Stimulated activated naive CD8-positive, alpha-beta T cell treated with anti-CD3 and anti-CD28 coated beads, Interleukin-15, amount 100 ng/mL, for 72 hours (primary cell): ENCODE data around the gene SRXN1.
A peak's percentile ranks its signal among the peaks of the same experiment; 100 is the strongest.

Experiments used
- ATAC-seq: fragments of 150-1000 bp; cut with Tn5 transposase; 2 replicates; pipeline ENCODE4 v1.10.0; 2021; ENCODE audit warnings: mild to moderate bottlenecking, moderate library complexity
- DNase-seq, 2 donors: peaks; one replicate each; pipeline ENCODE4 v3.0.0; 2021 to 2022
- H3K27ac Mint-ChIP-seq, 2 donors: one replicate each; pipeline ENCODE4 v1.8.0; 2022; ENCODE audit warnings: mild to moderate bottlenecking in 2 of 2, mixed read lengths in 2 of 2, moderate library complexity in 2 of 2
- H3K27me3 Mint-ChIP-seq: one replicate; pipeline ENCODE4 v1.8.0; 2022; ENCODE audit warnings: mixed read lengths
- H3K4me1 Mint-ChIP-seq: one replicate; pipeline ENCODE4 v1.8.0; 2022; ENCODE audit warnings: mild to moderate bottlenecking, mixed read lengths
- H3K4me3 Mint-ChIP-seq, 2 donors: one replicate each; pipeline ENCODE4 v1.8.0; 2022; ENCODE audit warnings: mild to moderate bottlenecking in 2 of 2, mixed read lengths in 2 of 2, moderate library complexity in 1 of 2
- H3K9me3 Mint-ChIP-seq, 2 donors: one replicate each; pipeline ENCODE4 v1.8.0; 2022; ENCODE audit warnings: mixed read lengths in 2 of 2

SRXN1 gene

GRCh38 chr20:665276-665675 is 12.3 kb upstream of the SRXN1 start:
- Mint-ChIP-seq H3K27ac (no peak overlapping the region), H3K4me1 (peaks cover 15% of the 10 kb centered on the region), H3K4me3 (no peak overlapping the region), H3K27me3 (peaks cover 83% of the 10 kb centered on the region), H3K9me3 (no peaks in the 10 kb centered on the region)
- no peak for ATAC-seq
- no peak for DNase-seq

- no peaks in the 10 kb centered on the region for H3K9me3 Mint-ChIP-seq
- DNase-seq (no peak), ATAC-seq (no peak)
- H3K4me3 Mint-ChIP-seq: peak overlapping the region in 1 of 2 donors; percentile 36
- H3K27me3 Mint-ChIP-seq: peaks cover 85% of the 10 kb centered on the region
- H3K4me1 Mint-ChIP-seq: peaks cover 15% of the 10 kb centered on the region
- peak overlapping the region in 1 of 2 donors; percentile 30 for H3K27ac Mint-ChIP-seq
Observed at GRCh38 chr20:664576-664975, 11.6 kb upstream of the SRXN1 start.

GRCh38 chr20:664151-664550 is 11.2 kb upstream of the SRXN1 start:
- H3K9me3 Mint-ChIP-seq: no peaks in the 10 kb centered on the region
- ATAC-seq (no peak), DNase-seq (no peak)
- H3K4me3 Mint-ChIP-seq: no peak overlapping the region
- H3K4me1 Mint-ChIP-seq: peaks cover 15% of the 10 kb centered on the region
- no peak overlapping the region for H3K27ac Mint-ChIP-seq
- peaks cover 85% of the 10 kb centered on the region for H3K27me3 Mint-ChIP-seq

GRCh38 chr20:663315-664090 is 10.5 kb upstream of the SRXN1 start:
- DNase-seq: no peak
- H3K4me3 Mint-ChIP-seq: peak overlapping the region in 1 of 2 donors; percentile 49
- no peak overlapping the region for H3K27ac Mint-ChIP-seq
- H3K27me3 Mint-ChIP-seq: peaks cover 85% of the 10 kb centered on the region
- no peaks in the 10 kb centered on the region for H3K9me3 Mint-ChIP-seq
- H3K4me1 Mint-ChIP-seq: peaks cover 15% of the 10 kb centered on the region
- ATAC-seq: peak; percentile 22

- no peaks in the 10 kb centered on the region for H3K9me3 Mint-ChIP-seq
- ATAC-seq (no peak), DNase-seq (no peak)
- H3K4me1 Mint-ChIP-seq: peaks cover 15% of the 10 kb centered on the region
- peak overlapping the region in 1 of 2 donors; percentile 49 for H3K4me3 Mint-ChIP-seq
- peaks cover 85% of the 10 kb centered on the region for H3K27me3 Mint-ChIP-seq
- no peak overlapping the region for H3K27ac Mint-ChIP-seq
Observed at GRCh38 chr20:662277-663192, 9.5 kb upstream of the SRXN1 start.

- ATAC-seq (peak; percentile 6), DNase-seq (no peak)
- Mint-ChIP-seq H3K4me1 (peaks cover 15% of the 10 kb centered on the region), H3K4me3 (no peak overlapping the region), H3K27ac (peak overlapping the region in 1 of 2 donors; percentile 75), H3K9me3 (no peaks in the 10 kb centered on the region), H3K27me3 (peaks cover 82% of the 10 kb centered on the region)
Observed at GRCh38 chr20:661474-662270, 8.7 kb upstream of the SRXN1 start.

GRCh38 chr20:658731-659291 is 5.8 kb upstream of the SRXN1 start:
- Mint-ChIP-seq H3K4me3 (no peak overlapping the region), H3K27ac (no peak overlapping the region), H3K9me3 (no peaks in the 10 kb centered on the region), H3K4me1 (peaks cover 15% of the 10 kb centered on the region), H3K27me3 (peaks cover 75% of the 10 kb centered on the region)
- DNase-seq (no peak), ATAC-seq (no peak)

- Mint-ChIP-seq H3K4me1 (peaks cover 14% of the 10 kb centered on the region), H3K27me3 (peaks cover 69% of the 10 kb centered on the region)
Observed at GRCh38 chr20:658202-658601, 5.2 kb upstream of the SRXN1 start.

GRCh38 chr20:655726-656624 is 3.0 kb upstream of the SRXN1 start:
- peaks cover 47% of the 10 kb centered on the region for H3K27me3 Mint-ChIP-seq
- H3K27ac Mint-ChIP-seq: no peak overlapping the region
- H3K4me3 Mint-ChIP-seq: no peak overlapping the region
- H3K9me3 Mint-ChIP-seq: no peaks in the 10 kb centered on the region
- DNase-seq (no peak), ATAC-seq (no peak)
- peaks cover 22% of the 10 kb centered on the region for H3K4me1 Mint-ChIP-seq

More at GRCh38 chr20:658202-658601, 5.2 kb upstream of the SRXN1 start:
- no peak for ATAC-seq
- Mint-ChIP-seq H3K27ac (no peak overlapping the region), H3K9me3 (no peaks in the 10 kb centered on the region), H3K4me3 (no peak overlapping the region)
- no peak for DNase-seq

GRCh38 chr20:654417-654750 is 1.4 kb upstream of the SRXN1 start:
- H3K4me1 Mint-ChIP-seq: peaks cover 28% of the 10 kb centered on the region
- H3K9me3 Mint-ChIP-seq: no peaks in the 10 kb centered on the region
- DNase-seq (no peak), ATAC-seq (no peak)
- H3K4me3 Mint-ChIP-seq: peak overlapping the region in 1 of 2 donors; percentile 20
- peaks cover 38% of the 10 kb centered on the region for H3K27me3 Mint-ChIP-seq
- H3K27ac Mint-ChIP-seq: no peak overlapping the region

GRCh38 chr20:653590-654416 is 803 bp upstream of the SRXN1 start:
- peaks cover 36% of the 10 kb centered on the region for H3K27me3 Mint-ChIP-seq
- peak overlapping the region; percentile 69 to 80 for H3K4me3 Mint-ChIP-seq
- peaks cover 28% of the 10 kb centered on the region for H3K4me1 Mint-ChIP-seq
- DNase-seq: no peak
- peak overlapping the region in 1 of 2 donors; percentile 44 for H3K27ac Mint-ChIP-seq
- H3K9me3 Mint-ChIP-seq: no peaks in the 10 kb centered on the region
- ATAC-seq: peak; percentile 5

- Mint-ChIP-seq H3K4me3 (peak overlapping the region; percentile 79 to 82), H3K9me3 (no peaks in the 10 kb centered on the region), H3K27me3 (peaks cover 24% of the 10 kb centered on the region), H3K27ac (peak overlapping the region; percentile 54 to 86), H3K4me1 (peaks cover 28% of the 10 kb centered on the region)
- DNase-seq (no peak), ATAC-seq (peak; percentile 22)
Observed at GRCh38 chr20:652615-653109, 338 bp downstream of the SRXN1 start.

- Mint-ChIP-seq H3K9me3 (no peaks in the 10 kb centered on the region), H3K4me1 (peaks cover 28% of the 10 kb centered on the region), H3K27ac (peak overlapping the region; percentile 54 to 86), H3K27me3 (peaks cover 19% of the 10 kb centered on the region), H3K4me3 (peak overlapping the region; percentile 79 to 82)
- DNase-seq (no peak), ATAC-seq (no peak)
Observed at GRCh38 chr20:651713-652614, 1.0 kb downstream of the SRXN1 start.
